Endothelial cell (in vitro differentiated cells): ENCODE results near the gene SPPL2B. TPM values are rescaled to one million over a fixed set of nuclear protein-coding genes. Genes with fewer than 3 reads are reported as not detected.

Source experiments
- DNase-seq: peaks from one replicate; pipeline ENCODE4 v3.0.0; 2021; ENCODE audit warnings: low spot score
- H3K27ac Mint-ChIP-seq: one replicate; pipeline ENCODE4 v1.8.0; 2021; ENCODE audit warnings: mixed read lengths, inconsistent platforms; ENCODE audit not compliant: unreplicated experiment
- H3K27me3 Mint-ChIP-seq: one replicate; pipeline ENCODE4 v1.8.0; 2021; ENCODE audit warnings: mild to moderate bottlenecking, moderate library complexity, mixed read lengths, inconsistent platforms; ENCODE audit not compliant: unreplicated experiment
- H3K36me3 Mint-ChIP-seq: one replicate; pipeline ENCODE4 v1.8.0; 2021; ENCODE audit warnings: mild to moderate bottlenecking, low read depth, mixed read lengths, inconsistent platforms; ENCODE audit not compliant: unreplicated experiment
- H3K4me1 Mint-ChIP-seq: one replicate; pipeline ENCODE4 v1.8.0; 2021; ENCODE audit warnings: mild to moderate bottlenecking, mixed read lengths, inconsistent platforms; ENCODE audit not compliant: unreplicated experiment
- H3K4me3 Mint-ChIP-seq: one replicate; pipeline ENCODE4 v1.8.0; 2021; ENCODE audit warnings: mild to moderate bottlenecking, mixed read lengths, inconsistent platforms; ENCODE audit not compliant: unreplicated experiment
- H3K9me3 Mint-ChIP-seq: one replicate; pipeline ENCODE4 v1.8.0; 2021; ENCODE audit warnings: mixed read lengths, inconsistent platforms; ENCODE audit not compliant: unreplicated experiment
- total RNA-seq: library from RNA; stranded (reverse); fragmentation: NEBNext Ultra II Directional; extraction: Animal tissue kit (Norgen Biotek cat#: 25700); gene quantifications from one replicate; pipeline ENCODE4 v1.2.1, GENCODE V29; 2021; ENCODE audit not compliant: unreplicated experiment
- TF ChIP-seq, protein P1 (sequence below): fragments of 200-600 bp; sonication (generic); IDR thresholded peaks from one replicate; pipeline ENCODE4 v1.5.0; 2021; ENCODE audit warnings: antibody characterized with exemption; ENCODE audit not compliant: unreplicated experiment

The SPPL2B gene
- total RNA-seq, 1 donor from 2014 or later: 75.2 TPM

DNA sequence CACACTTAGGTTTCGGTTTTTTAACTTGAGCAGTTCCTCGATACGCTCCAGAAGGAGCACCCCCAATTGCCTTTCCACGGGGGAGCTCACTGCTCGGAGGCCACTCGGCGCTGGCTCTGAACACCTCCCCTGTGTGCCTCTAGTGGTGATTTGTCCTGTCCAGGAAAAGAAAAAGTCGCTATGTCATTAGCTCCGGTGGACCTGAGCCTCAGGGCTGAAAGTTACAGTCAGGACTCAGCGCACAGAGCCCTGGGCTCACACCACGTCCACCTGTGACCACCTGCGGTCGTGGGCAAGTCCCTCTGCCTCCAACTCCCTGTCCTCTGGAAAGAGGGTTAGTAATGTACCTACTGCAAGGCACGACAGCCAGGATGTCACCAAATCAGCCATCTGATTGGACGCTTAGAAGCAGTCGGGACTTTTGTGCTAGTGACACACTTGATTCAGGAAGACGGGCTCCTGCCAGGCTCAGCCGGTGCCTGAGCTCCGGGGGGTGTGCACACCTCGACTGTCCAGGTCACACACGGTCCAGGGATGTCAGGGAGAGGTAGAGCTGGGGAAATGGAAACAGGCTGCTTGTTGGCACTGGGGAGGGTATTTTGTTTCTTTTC, 27.7 kb downstream of the SPPL2B start:
- peaks cover 15% of the 10 kb centered on the region for H3K27me3 Mint-ChIP-seq
- H3K27ac Mint-ChIP-seq: no peak overlapping the region
- TF ChIP-seq, protein P1, sequence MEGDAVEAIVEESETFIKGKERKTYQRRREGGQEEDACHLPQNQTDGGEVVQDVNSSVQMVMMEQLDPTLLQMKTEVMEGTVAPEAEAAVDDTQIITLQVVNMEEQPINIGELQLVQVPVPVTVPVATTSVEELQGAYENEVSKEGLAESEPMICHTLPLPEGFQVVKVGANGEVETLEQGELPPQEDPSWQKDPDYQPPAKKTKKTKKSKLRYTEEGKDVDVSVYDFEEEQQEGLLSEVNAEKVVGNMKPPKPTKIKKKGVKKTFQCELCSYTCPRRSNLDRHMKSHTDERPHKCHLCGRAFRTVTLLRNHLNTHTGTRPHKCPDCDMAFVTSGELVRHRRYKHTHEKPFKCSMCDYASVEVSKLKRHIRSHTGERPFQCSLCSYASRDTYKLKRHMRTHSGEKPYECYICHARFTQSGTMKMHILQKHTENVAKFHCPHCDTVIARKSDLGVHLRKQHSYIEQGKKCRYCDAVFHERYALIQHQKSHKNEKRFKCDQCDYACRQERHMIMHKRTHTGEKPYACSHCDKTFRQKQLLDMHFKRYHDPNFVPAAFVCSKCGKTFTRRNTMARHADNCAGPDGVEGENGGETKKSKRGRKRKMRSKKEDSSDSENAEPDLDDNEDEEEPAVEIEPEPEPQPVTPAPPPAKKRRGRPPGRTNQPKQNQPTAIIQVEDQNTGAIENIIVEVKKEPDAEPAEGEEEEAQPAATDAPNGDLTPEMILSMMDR: no peak
- H3K4me3 Mint-ChIP-seq: no peak overlapping the region
- DNase-seq: no peak
- peaks cover 4% of the 10 kb centered on the region for H3K36me3 Mint-ChIP-seq
- H3K4me1 Mint-ChIP-seq: no peaks in the 10 kb centered on the region
- no peaks in the 10 kb centered on the region for H3K9me3 Mint-ChIP-seq

DNA sequence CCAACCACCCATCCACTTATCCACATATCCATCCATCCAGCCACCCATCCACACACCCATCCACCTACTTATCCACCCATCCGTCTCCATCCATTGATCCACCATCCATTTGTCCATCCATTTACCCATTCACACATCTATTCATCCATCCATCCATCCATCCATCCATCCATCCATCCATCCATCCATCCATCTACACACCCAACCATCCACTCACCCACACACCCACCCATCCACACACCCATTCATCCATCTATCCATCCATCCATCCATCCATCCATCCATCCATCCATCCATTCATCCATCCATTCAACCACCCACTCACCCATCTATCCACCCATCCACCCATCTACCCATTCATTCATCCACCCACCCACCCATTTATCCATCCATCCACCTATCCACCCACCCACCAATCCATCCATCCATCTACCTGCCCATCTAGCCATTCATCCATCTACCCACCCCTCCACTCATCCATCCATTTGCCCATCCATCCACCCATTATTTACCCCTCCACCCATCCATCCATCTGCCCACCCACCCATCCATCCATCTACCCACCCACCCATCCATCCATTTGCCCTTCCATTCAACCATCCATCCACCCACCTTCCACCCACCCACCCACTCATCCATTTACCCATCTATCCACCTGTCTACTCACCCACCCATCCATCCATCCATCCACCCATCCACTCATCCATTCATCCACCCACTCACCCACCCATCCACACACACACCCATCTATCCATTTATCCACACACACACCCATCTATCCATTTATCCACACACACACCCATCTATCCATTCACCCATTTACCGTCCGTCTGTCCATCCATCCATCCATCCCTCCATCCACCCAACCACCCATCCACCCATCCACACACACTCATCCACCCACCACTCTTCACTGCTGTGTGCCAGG, 29.1 kb downstream of the SPPL2B start:
- no peaks in the 10 kb centered on the region for H3K9me3 Mint-ChIP-seq

DNA sequence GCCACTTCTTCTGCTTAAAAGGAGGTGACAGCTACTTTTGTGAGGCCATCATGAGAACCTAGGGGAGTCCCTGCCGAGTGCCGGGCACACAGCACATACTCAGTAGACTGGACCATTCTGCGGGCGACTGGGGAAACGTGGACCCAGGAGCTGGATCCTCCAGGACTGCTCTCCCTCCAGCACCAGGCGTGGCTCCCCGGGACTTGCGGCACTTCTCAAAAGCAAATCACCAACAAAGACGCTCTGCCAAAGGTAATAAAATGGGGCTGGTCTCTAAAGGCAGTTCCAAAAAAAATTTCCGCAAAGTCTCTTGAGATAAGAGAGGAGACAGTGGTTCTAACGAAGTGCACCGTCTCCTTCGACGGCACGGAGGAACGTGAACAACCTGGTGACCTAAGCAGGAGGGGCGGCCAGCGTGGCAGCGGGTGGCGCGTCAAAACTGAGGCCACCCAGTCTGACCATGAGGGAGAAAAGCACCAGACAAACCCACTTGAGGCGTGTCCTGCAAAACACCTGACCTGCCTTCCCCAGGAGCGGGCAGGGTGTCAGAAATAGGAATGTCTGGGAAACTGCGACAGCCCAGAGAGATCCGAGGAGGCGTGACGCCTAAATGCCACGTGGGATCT, 30.2 kb downstream of the SPPL2B start:
- H3K4me1 Mint-ChIP-seq: no peaks in the 10 kb centered on the region
- H3K36me3 Mint-ChIP-seq: peaks cover 4% of the 10 kb centered on the region
- no peaks in the 10 kb centered on the region for H3K9me3 Mint-ChIP-seq
- DNase-seq: no peak
- H3K27ac Mint-ChIP-seq: no peak overlapping the region
- H3K4me3 Mint-ChIP-seq: no peak overlapping the region
- TF ChIP-seq, protein P1: no peak
- H3K27me3 Mint-ChIP-seq: peaks cover 13% of the 10 kb centered on the region

More for the DNA sequence above, 29.1 kb downstream of the SPPL2B start:
- DNase-seq: no peak
- no peaks in the 10 kb centered on the region for H3K4me1 Mint-ChIP-seq
- peaks cover 4% of the 10 kb centered on the region for H3K36me3 Mint-ChIP-seq
- no peak overlapping the region for H3K27ac Mint-ChIP-seq
- H3K27me3 Mint-ChIP-seq: peaks cover 15% of the 10 kb centered on the region
- H3K4me3 Mint-ChIP-seq: peak overlapping the region; percentile 49
- TF ChIP-seq, protein P1: no peak

DNA sequence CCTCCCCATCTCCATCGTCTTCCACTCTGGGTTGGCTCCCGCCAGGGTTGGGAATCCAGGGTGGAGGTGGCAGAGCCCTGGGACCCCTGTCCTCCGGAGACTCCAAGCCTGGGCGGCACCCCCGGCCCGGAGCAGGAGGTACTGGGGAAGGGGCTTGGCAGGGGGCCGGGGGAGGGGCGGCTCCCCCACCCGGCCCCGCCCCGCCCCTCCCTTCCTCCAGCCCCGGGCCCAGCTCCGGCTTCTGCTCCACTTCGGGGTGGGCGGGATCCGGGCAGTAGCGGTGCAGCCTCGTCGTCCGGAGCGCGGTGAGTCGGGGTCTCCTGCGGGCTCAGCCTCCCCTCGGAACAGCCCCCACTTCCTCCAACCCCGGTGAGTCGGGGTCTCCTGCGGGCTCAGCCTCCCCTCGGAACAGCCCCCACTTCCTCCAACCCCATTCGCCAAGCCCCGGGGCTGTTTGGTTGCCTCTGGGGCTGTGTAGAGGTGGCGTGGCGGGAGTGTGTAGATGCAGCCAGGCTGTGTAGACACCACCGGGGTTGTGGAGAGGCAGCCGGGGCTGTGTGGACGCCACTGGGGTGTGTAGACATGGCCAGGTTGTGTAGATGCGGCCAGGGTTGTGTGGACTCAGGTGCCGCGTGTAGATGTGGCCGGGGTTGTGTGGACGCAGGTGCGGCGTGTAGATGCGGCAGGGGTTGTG, 31.7 kb downstream of the SPPL2B start, which contains the start of gene TMPRSS9:
TSS of gene TMPRSS9 (plus strand) at position 274 of the 694 bp plus-strand sequence. CDS start 29,521 bp downstream, outside the sequence.
- TF ChIP-seq, protein P1: no peak
- H3K4me3 Mint-ChIP-seq: peak within 1 kb of the TSS; percentile 39

More for the DNA sequence above, 31.7 kb downstream of the SPPL2B start, which contains the start of gene TMPRSS9:
- H3K4me1 Mint-ChIP-seq: peaks cover 2% of the 10 kb centered on the region
- peak within 1 kb of the TSS; percentile 34 for H3K27ac Mint-ChIP-seq
- H3K27me3 Mint-ChIP-seq: peaks cover 13% of the 10 kb centered on the region
- no peak for DNase-seq
- peaks cover 4% of the 10 kb centered on the region for H3K36me3 Mint-ChIP-seq
- H3K9me3 Mint-ChIP-seq: no peaks in the 10 kb centered on the region
